GM21447 (cell line): ENCODE data around the gene TSPAN3.

Experiments
- ATAC-seq: cut with Tn5 transposase; IDR thresholded peaks from one replicate; pipeline ENCODE4 v1.9.1; 2021; ENCODE audit not compliant: unreplicated experiment

Gene TSPAN3

DNA sequence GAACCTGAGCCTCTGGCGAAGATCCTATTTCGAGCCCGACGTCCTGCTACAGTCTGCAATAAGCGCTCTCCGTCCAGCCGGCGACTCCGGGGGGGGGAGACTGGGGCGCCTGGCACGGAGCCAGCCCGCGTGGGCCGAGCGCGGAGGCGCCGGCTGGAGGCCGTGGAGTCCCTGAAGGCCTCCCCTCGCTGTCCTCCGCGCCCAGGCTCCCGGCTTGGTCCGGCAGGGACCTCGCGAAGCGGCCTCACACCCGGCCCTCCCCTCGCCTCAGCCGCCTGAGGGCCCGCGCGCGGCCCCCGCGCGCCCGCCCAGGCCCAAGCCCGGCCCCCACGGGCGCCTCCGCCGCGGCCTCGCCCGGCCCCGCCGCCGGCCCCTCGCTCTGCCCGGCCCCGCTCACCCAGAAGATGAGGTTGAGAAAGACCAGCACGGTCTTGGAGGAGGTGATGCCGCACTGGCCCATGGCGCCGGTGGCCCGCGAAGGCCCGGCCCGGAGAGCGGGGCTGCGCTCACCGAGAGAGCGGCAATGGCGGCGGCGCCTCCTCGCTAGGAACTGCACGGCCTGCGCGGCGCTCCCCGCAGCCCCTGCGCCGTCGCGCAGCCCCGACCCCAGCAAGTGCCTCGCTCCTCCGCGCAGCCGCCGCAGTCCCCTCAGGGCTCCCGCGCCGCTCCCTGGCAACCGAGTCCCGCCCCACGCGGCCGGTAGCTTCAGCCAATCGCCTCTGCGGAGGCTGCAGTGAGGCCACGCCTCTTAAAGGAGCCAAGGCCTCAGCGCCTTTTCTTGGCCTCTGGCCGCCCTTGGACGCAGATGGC is at the start of gene TSPAN3:
Gene TSPAN3, minus strand, starts transcription at position 615 of the 810 bp plus-strand sequence. Its CDS starts 155 bp downstream, at position 460.
- ATAC-seq: peak; percentile 91

DNA sequence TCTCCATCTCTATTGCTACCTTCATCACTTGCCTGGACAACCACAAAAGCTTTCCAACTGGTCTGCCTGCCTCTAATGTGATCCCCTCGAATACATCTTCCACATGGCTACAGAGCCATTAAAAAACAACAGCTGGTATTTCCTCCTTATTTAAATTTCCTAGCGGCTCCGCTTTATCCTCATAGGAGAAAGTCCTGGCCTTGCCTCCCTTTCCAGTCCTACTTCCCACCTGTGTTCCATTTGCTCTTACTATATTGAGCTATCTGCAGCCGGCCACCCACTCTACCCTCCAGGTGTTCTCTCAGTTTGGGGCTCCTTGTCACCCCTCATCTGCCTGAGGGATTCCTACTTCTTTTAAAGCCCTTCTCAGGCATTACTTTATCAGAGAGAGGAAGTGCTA is 49.7 kb upstream of the TSPAN3 start:
- ATAC-seq: no peak

- ATAC-seq: no peak
Measured at GRCh38 chr15:77119446-77119845, 48.5 kb upstream of the TSPAN3 start.

DNA sequence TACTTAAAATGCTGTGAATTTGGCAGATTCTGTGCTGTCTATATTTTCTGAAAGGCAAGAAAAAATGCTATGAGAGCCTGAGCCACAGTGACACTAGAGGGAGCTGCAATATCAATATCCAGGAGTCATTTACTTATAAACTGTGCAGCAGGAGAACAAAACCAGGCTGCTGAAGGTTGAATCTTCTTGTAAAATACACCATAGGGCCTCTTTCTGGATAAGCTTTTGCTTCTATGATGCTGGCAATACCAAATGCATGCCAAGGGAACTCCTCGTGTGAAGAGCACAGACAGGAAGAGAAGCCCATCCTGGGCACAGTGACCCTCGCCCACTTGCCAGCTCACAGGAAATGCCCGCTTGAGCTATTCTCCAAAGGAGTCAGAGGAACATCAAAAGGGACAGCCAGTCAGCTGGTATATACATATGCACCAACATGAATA is 48.0 kb upstream of the TSPAN3 start:
- no peak for ATAC-seq

GRCh38 chr15:77115179-77115578 is 44.3 kb upstream of the TSPAN3 start:
- no peak for ATAC-seq

DNA sequence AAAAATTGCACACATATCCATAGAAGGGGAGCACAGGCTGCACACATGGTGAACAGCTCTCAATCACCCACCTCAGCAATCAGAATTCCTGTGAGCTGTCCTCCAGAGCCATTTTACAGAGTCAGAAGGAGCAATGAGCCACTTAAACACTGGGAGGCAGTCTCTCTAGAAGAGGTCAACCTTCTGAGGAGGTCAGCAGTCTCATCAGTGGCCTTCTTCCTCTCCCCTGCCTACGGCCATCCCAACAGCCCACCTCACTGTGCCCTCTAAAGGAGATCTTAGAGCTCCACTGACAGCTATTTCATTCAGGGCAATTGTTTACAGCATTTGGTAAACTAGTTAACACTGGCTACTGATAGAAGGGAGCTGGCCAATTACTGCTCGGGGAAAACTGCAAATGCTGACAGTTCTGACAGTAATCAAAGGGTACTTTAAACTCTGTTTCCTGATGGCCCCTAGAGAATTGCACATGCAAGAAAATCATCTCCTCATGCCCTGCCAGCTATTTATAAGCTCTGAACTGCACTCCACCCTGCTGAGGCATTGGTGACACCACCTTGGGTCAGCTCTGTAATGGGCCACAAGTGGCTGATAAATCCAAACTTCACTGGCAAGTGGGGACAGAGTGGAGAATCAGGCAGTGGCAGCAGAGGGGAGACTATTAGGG is 42.1 kb upstream of the TSPAN3 start:
- no peak for ATAC-seq

- no peak for ATAC-seq
Measured at GRCh38 chr15:77111789-77112188, 40.9 kb upstream of the TSPAN3 start.

DNA sequence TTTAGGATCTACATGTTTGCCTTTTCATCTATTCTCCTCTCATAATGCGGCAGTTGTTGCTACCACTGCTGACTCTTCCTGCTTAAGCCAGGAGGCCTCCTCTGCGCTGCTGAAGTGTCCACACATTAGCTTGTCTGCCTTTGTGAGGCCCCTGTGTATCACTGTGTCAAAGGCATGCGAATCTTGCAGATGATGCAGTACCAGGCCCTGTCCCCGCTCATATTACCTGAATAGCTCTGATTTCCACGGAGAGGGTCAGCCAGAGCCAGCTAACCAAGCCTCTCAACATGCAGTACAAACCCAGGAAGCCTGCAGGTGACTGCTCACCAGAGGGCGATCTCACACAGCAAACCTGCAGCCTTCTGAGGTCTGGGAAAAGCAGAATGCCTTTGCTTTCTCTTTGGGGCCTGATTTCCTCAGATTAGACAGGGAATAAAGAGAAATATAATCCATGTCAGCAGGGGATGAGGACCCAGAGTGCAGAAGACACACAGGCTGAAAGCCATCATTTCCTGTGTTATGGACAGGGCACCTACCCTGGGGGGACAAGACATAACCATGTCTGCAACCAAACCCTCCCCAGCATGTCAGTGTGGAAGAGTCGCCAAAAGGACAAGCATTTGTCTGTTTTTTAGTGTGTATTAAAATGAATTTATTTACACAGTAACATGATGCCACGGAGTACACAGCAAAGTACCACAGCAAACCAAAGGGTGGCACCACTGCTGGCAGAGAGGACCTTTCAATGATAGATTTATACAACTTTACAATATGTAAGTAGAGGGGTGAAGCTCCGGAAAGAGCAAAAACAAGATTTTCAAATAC is 36.8 kb upstream of the TSPAN3 start:
- ATAC-seq: no peak

- no peak for ATAC-seq
Measured at GRCh38 chr15:77107068-77107467, 36.2 kb upstream of the TSPAN3 start.

- ATAC-seq: no peak
Measured at GRCh38 chr15:77104155-77104554, 33.2 kb upstream of the TSPAN3 start.

DNA sequence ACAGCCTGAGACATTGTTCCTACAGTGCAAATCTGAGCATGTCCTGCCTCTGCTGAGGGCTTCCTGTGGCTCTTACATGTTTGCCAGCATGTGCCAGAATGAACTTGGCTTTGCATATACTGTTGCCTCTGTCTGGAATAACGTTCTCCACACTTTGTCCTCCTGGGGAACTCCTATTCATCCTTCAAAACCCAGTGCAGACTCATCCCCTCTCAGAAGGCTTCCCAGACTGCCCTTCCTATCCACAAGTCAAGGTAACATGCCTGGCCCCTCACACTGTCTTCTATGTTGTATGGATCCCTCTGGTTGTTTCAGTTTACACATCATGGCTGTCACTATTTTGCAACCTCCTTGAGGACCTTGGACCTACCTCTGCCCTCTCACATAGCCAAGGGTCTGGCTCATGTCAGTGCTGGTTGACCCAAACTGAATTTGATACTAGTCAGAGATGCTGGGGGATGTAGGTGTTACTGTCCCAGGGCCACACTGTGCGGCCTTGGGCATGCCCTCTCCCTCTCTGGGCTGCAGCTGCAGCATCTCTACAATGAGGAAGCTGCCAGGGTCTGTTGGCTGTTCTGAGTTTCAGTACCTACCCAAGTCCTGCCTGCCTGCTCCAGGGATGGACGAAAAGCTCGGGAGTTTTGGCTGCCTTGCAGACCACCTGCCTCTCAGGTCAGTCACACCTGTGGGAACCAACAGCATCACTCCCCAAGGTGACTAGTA is 29.0 kb upstream of the TSPAN3 start:
- ATAC-seq: no peak

GRCh38 chr15:77098572-77098971 is 27.7 kb upstream of the TSPAN3 start:
- no peak for ATAC-seq

GRCh38 chr15:77097921-77098320 is 27.0 kb upstream of the TSPAN3 start:
- no peak for ATAC-seq

GRCh38 chr15:77097248-77097721 is 26.4 kb upstream of the TSPAN3 start:
- no peak for ATAC-seq

DNA sequence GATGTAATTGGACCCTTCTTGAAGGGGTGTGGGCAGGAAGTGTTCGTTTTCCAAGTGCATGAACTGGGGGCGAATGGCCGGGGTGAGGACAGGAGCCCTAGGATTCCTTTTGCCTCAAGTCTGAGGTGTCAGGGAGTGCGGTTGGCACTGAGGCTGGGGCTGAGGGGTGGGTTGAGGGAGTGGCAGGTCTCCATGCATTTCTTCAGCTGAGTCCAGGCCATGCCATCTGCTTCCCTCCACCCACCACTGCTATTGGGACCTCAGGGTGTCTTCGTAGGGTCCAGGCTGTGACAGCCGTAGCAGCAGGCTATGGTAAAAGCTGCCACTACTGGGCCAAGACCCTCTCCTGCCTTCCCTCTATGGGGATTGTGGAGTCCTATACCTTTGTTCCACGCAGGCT is 25.6 kb upstream of the TSPAN3 start:
- no peak for ATAC-seq

DNA sequence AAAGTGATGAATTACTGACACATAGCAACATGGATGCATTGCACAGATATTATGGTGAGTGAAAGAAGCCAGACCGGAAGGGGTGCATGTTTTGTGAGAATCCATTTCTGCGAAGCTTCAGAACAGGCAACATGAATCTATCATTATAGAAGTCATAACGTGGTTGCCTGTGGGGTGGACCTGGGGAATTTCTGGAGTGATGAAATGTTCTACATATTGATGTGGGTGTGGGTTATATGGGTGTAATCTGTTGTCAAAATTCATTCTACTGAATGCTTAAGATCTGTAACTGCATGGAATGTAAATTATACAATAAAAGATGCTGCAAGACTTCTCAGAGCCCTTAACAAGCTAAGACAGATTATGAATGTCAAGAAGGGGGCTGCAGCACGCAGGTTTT is 25.2 kb upstream of the TSPAN3 start:
- no peak for ATAC-seq

DNA sequence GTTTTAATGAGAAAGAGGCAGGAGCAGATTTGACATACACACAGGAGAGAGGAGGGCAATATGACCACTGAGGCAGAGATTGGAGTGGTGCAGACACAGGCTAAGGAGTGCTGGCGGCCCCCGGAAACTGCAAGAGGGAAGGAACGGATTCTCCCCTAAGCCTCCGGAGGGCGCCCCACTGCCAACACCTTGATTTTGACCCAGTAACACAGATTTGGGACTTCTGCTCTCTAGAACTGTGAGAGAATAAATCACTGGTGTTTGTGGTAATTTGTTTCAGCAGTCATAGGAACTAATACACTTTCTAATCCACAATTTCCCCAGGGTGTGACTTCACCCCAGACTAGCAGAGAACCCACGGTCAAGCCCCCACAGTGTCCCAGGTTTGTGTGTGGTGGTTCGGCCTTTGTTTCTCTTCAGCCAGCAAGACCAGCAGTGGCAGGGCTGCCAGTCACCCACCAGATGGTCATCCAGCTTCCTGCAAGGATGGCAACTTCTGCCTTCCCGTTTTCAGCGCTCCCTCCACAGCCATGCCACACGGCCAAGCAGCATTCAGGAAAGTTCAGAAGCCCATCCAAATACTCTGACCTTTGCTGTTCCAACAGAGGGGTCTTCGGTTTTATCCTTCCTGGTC is 23.6 kb upstream of the TSPAN3 start:
- no peak for ATAC-seq

GRCh38 chr15:77093436-77093835 is 22.5 kb upstream of the TSPAN3 start:
- no peak for ATAC-seq

GRCh38 chr15:77091097-77091496 is 20.2 kb upstream of the TSPAN3 start:
- ATAC-seq: no peak

GRCh38 chr15:77087213-77087612 is 16.3 kb upstream of the TSPAN3 start:
- no peak for ATAC-seq
